Measurements from ENCODE around the gene PTPRD. TPM values are rescaled to one million over a fixed set of nuclear protein-coding genes. Genes with fewer than 3 reads are reported as not detected.

The PTPRD gene
- total RNA-seq, 4 donors from 2014 or later = 19.6 to 78.9 (median 45.6) TPM

GRCh38 chr9:8679371-8679822 lies 1933.4 kb downstream of the PTPRD start:
- WGBS, 2 donors = 80 to 84% methylated on average over 2 of the region's 2 CpGs
- Histone ChIP-seq H3K27me3 (no peaks in the 10 kb centered on the region), H3K27ac (no peak overlapping the region), H3K9me3 (no peaks in the 10 kb centered on the region), H3K4me3 (replicated peaks in 1 of 3) (no peak overlapping the region), H3K4me1 (peaks cover 0 to 4% of the 10 kb centered on the region in 2 donors), H3K36me3 (no peaks in the 10 kb centered on the region)
- DNase-seq = no peak
- no peak for TF ChIP-seq CTCF (IDR thresholded peaks at IDR 0.05)
- no peak for TF ChIP-seq POLR2A (IDR thresholded peaks at IDR 0.05)
- intact Hi-C loops (cut with DNase I) = no loop called here

- intact Hi-C loops (cut with DNase I) = no loop called here
- no peak for TF ChIP-seq POLR2A (IDR thresholded peaks at IDR 0.05)
- TF ChIP-seq CTCF (IDR thresholded peaks at IDR 0.05) = no peak
- Histone ChIP-seq H3K36me3 (no peaks in the 10 kb centered on the region), H3K27ac (no peak overlapping the region), H3K4me1 (peaks cover 0 to 4% of the 10 kb centered on the region in 2 donors), H3K27me3 (no peaks in the 10 kb centered on the region), H3K9me3 (no peaks in the 10 kb centered on the region), H3K4me3 (replicated peaks in 1 of 3) (no peak overlapping the region)
- WGBS, 2 donors = 82 to 84% methylated on average over 4 of the region's 4 CpGs
- DNase-seq = no peak
Measured at GRCh38 chr9:8677741-8678140, 1935.1 kb downstream of the PTPRD start.

GRCh38 chr9:8674536-8674935 lies 1938.3 kb downstream of the PTPRD start:
- intact Hi-C loops (cut with DNase I) = no loop called here

GRCh38 chr9:8673830-8674229 lies 1939.0 kb downstream of the PTPRD start:
- intact Hi-C loops (cut with DNase I) = no loop called here
- no peak for DNase-seq
- Histone ChIP-seq H3K4me1 (no peaks in the 10 kb centered on the region), H3K4me3 (replicated peaks in 1 of 3) (no peak overlapping the region), H3K27ac (no peak overlapping the region), H3K9me3 (no peaks in the 10 kb centered on the region), H3K36me3 (no peaks in the 10 kb centered on the region), H3K27me3 (no peaks in the 10 kb centered on the region)
- TF ChIP-seq CTCF (IDR thresholded peaks at IDR 0.05) (no peak), POLR2A (IDR thresholded peaks at IDR 0.05) (no peak)
- 76 to 78% methylated on average over 7 of the region's 7 CpGs for WGBS, 2 donors

More at GRCh38 chr9:8674536-8674935, 1938.3 kb downstream of the PTPRD start:
- H3K27me3 ChIP-seq = no peaks in the 10 kb centered on the region
- no peak overlapping the region for H3K4me3 ChIP-seq (replicated peaks in 1 of 3)
- TF ChIP-seq POLR2A (IDR thresholded peaks at IDR 0.05) = no peak
- TF ChIP-seq CTCF (IDR thresholded peaks at IDR 0.05) = no peak
- no peaks in the 10 kb centered on the region for H3K36me3 ChIP-seq
- no peaks in the 10 kb centered on the region for H3K9me3 ChIP-seq
- DNase-seq = no peak
- H3K4me1 ChIP-seq = no peaks in the 10 kb centered on the region
- H3K27ac ChIP-seq = no peak overlapping the region

- DNase-seq = no peak
- H3K4me1 ChIP-seq = no peaks in the 10 kb centered on the region
- TF ChIP-seq CTCF (IDR thresholded peaks at IDR 0.05) = no peak
- TF ChIP-seq POLR2A (IDR thresholded peaks at IDR 0.05) = no peak
- no peaks in the 10 kb centered on the region for H3K27me3 ChIP-seq
- H3K9me3 ChIP-seq = no peaks in the 10 kb centered on the region
- H3K36me3 ChIP-seq = no peaks in the 10 kb centered on the region
- no peak overlapping the region for H3K27ac ChIP-seq
- WGBS, 2 donors = 79 to 82% methylated on average over 2 of the region's 2 CpGs
- intact Hi-C loops (cut with DNase I) = no loop called here
- no peak overlapping the region for H3K4me3 ChIP-seq (replicated peaks in 1 of 3)
Measured at GRCh38 chr9:8670751-8671150, 1942.1 kb downstream of the PTPRD start.

All from thyroid gland (tissue), 4 donors.